NCI-H187 (cell line): ENCODE data around the gene SEC22A.

Experiments
- DNase-seq, 2 experiments: peaks; one replicate each; lab custom pipeline; 2025; lab: John Stamatoyannopoulos, UW

SEC22A gene

GRCh38 chr3:123287962-123288302 is 86.2 kb downstream of the SEC22A start:
- DNase-seq: peak in 1 of 2 experiments; percentile 25

GRCh38 chr3:123289391-123290106 is 87.8 kb downstream of the SEC22A start:
- DNase-seq: no peak

GRCh38 chr3:123290107-123290930 is 88.6 kb downstream of the SEC22A start:
- DNase-seq: no peak

- DNase-seq: no peak
These were observed 89.2 kb downstream of the SEC22A start for GRCh38 chr3:123290962-123291361.

- no peak for DNase-seq
These were observed 89.7 kb downstream of the SEC22A start for GRCh38 chr3:123291404-123291803.

- DNase-seq: no peak
These were observed 90.9 kb downstream of the SEC22A start for GRCh38 chr3:123292321-123293310.

- no peak for DNase-seq
These were observed 92.7 kb downstream of the SEC22A start for GRCh38 chr3:123294296-123294938.

GRCh38 chr3:123295171-123295900 is 93.6 kb downstream of the SEC22A start:
- no peak for DNase-seq

GRCh38 chr3:123295901-123296250 is 94.1 kb downstream of the SEC22A start:
- DNase-seq: no peak

- DNase-seq: no peak
These were observed 94.5 kb downstream of the SEC22A start for GRCh38 chr3:123296261-123296660.

GRCh38 chr3:123296836-123297626 is 95.3 kb downstream of the SEC22A start:
- DNase-seq: no peak

- DNase-seq: no peak
These were observed 95.8 kb downstream of the SEC22A start for GRCh38 chr3:123297627-123297899.

GRCh38 chr3:123298903-123299302 is 97.2 kb downstream of the SEC22A start:
- no peak for DNase-seq

- no peak for DNase-seq
These were observed 97.8 kb downstream of the SEC22A start for GRCh38 chr3:123299581-123299980.

- no peak for DNase-seq
These were observed 98.3 kb downstream of the SEC22A start for GRCh38 chr3:123300056-123300455.

GRCh38 chr3:123300583-123300982 is 98.8 kb downstream of the SEC22A start:
- no peak for DNase-seq

GRCh38 chr3:123301331-123302184 is 99.8 kb downstream of the SEC22A start:
- no peak for DNase-seq

GRCh38 chr3:123302961-123303360 is 101.2 kb downstream of the SEC22A start:
- no peak for DNase-seq

GRCh38 chr3:123303976-123304560 is 102.3 kb downstream of the SEC22A start:
- DNase-seq: no peak
